22Rv1 (cell line): ENCODE data around the gene ACTG1.

ENCODE experiments used
- CTCF ChIP-seq: fragments of 450-650 bp; IDR thresholded peaks from 2 replicates; pipeline ENCODE4 v1.5.1; 2017; ENCODE audit warnings: mild to moderate bottlenecking
- ZFX ChIP-seq: fragments of 450-650 bp; IDR thresholded peaks from 2 replicates; pipeline ENCODE4 v1.6.1; 2017; ENCODE audit warnings: antibody characterized with exemption, borderline replicate concordance

- TF ChIP-seq CTCF (no peak), ZFX (no peak)
Observed at GRCh38 chr17:81465910-81466309, 46.7 kb downstream of the ACTG1 start.
